GM18505 (cell line): ENCODE measurements around the gene ARHGAP15.

Experiments
- ATAC-seq: cut with Tn5 transposase; IDR thresholded peaks from one replicate; pipeline ENCODE4 v1.9.1; 2021; ENCODE audit not compliant: unreplicated experiment
- POLR2A ChIP-seq: IDR thresholded peaks from 4 replicates; pipeline ENCODE4 v1.6.1; 2011; ENCODE audit warnings: borderline replicate concordance; ENCODE audit not compliant: insufficient read depth, insufficient read length; ENCODE audit errors: extremely low read depth

ARHGAP15 gene

GRCh38 chr2:143192716-143193115 lies 63.5 kb downstream of the ARHGAP15 start:
- no peak for ATAC-seq
- TF ChIP-seq POLR2A, result no peak

- no peak for ATAC-seq
- no peak for TF ChIP-seq POLR2A
Measured at GRCh38 chr2:143193121-143193520, 63.9 kb downstream of the ARHGAP15 start.

GRCh38 chr2:143195511-143195910 lies 66.3 kb downstream of the ARHGAP15 start:
- no peak for ATAC-seq
- no peak for TF ChIP-seq POLR2A

GRCh38 chr2:143204062-143204461 lies 74.8 kb downstream of the ARHGAP15 start:
- TF ChIP-seq POLR2A, result no peak
- ATAC-seq, result no peak

- no peak for TF ChIP-seq POLR2A
- no peak for ATAC-seq
Measured at GRCh38 chr2:143205106-143205764, 76.0 kb downstream of the ARHGAP15 start.

GRCh38 chr2:143209570-143210445 lies 80.6 kb downstream of the ARHGAP15 start:
- no peak for ATAC-seq
- TF ChIP-seq POLR2A, result no peak

GRCh38 chr2:143210446-143210819 lies 81.2 kb downstream of the ARHGAP15 start:
- ATAC-seq, result no peak
- TF ChIP-seq POLR2A, result no peak

- TF ChIP-seq POLR2A, result no peak
- no peak for ATAC-seq
Measured at GRCh38 chr2:143217512-143218115, 88.4 kb downstream of the ARHGAP15 start.

GRCh38 chr2:143218621-143219020 lies 89.4 kb downstream of the ARHGAP15 start:
- no peak for ATAC-seq
- no peak for TF ChIP-seq POLR2A

GRCh38 chr2:143219266-143219665 lies 90.0 kb downstream of the ARHGAP15 start:
- no peak for TF ChIP-seq POLR2A
- ATAC-seq, result no peak

GRCh38 chr2:143223556-143223955 lies 94.3 kb downstream of the ARHGAP15 start:
- ATAC-seq, result no peak
- TF ChIP-seq POLR2A, result no peak

- no peak for TF ChIP-seq POLR2A
- no peak for ATAC-seq
Measured at GRCh38 chr2:143225931-143226330, 96.7 kb downstream of the ARHGAP15 start.

GRCh38 chr2:143226714-143227541 lies 97.7 kb downstream of the ARHGAP15 start:
- ATAC-seq, result no peak
- no peak for TF ChIP-seq POLR2A
